Panc1 (cell line): ENCODE results near the gene DAPK2. TPM values are rescaled to one million over a fixed set of nuclear protein-coding genes. Genes with fewer than 3 reads are reported as not detected.

Source experiments
- ATAC-seq: fragments of 200-7000 bp; cut with Tn5 transposase; 2 replicates; pipeline ENCODE4 v1.9.1; 2020; ENCODE audit warnings: mild to moderate bottlenecking, moderate library complexity
- BruUV-seq: library from RNA; stranded (reverse); fragments of 400-500 nt; replicated peaks from 2 replicates; lab custom pipeline; 2021; lab: Mats Ljungman, UMichigan
- CTCF ChIA-PET: fragments of 300-600 bp; sonication (Branson Sonifier 250); formaldehyde crosslinking; loops from one replicate; lab custom pipeline; 2022; ENCODE audit warnings: antibody characterized with exemption; lab: Charles Lee
- POLR2A ChIA-PET: fragments of 300-600 bp; sonication (Branson Sonifier 250); formaldehyde crosslinking; loops from one replicate; lab custom pipeline; 2022; ENCODE audit warnings: antibody characterized with exemption; lab: Charles Lee
- DNase-seq: peaks from one replicate; pipeline ENCODE4 v3.0.0-alpha.2; 2010; ENCODE audit warnings: low read depth, low spot score
- H3K27ac ChIP-seq: 2 replicates; pipeline ENCODE4 v1.5.1; 2011; ENCODE audit warnings: mild to moderate bottlenecking, low read length, inconsistent platforms
- H3K27me3 ChIP-seq: fragments of 200-500 bp; sonication (Bioruptor generic); 2 replicates; pipeline ENCODE4 v1.6.0; 2014; ENCODE audit warnings: low read length, inconsistent platforms; ENCODE audit not compliant: control insufficient read depth, insufficient read depth
- H3K36me3 ChIP-seq: fragments of 200-500 bp; sonication (Bioruptor generic); 2 replicates; pipeline ENCODE4 v1.5.1; 2014; ENCODE audit warnings: inconsistent platforms, mild to moderate bottlenecking, low read length, moderate library complexity; ENCODE audit not compliant: control insufficient read depth, insufficient read depth
- H3K4me1 ChIP-seq: 2 replicates; pipeline ENCODE4 v1.5.1; 2011; ENCODE audit warnings: inconsistent platforms, mild to moderate bottlenecking, low read length, moderate library complexity; ENCODE audit not compliant: control insufficient read depth, insufficient read depth
- H3K4me3 ChIP-seq, 2 experiments: 2 replicates each; pipeline ENCODE4 v1.5.1; 2011 to 2012; ENCODE audit warnings: low read depth in 2 of 2, low read length in 2 of 2, mild to moderate bottlenecking in 2 of 2, inconsistent platforms in 1 of 2, moderate library complexity in 1 of 2
- H3K9me3 ChIP-seq: fragments of 200-500 bp; sonication (Bioruptor generic); 2 replicates; pipeline ENCODE4 v1.5.1; 2014; ENCODE audit warnings: low read depth, mild to moderate bottlenecking, inconsistent platforms, low read length, moderate library complexity; ENCODE audit not compliant: control insufficient read depth, insufficient read depth
- POLR2AphosphoS5 ChIP-seq: IDR thresholded peaks from 2 replicates; pipeline ENCODE4 v1.6.1; 2012; ENCODE audit warnings: mild to moderate bottlenecking, low read depth, low read length, moderate library complexity
- SIN3A ChIP-seq: IDR thresholded peaks from 2 replicates; pipeline ENCODE4 v1.6.1; 2012; ENCODE audit warnings: low read depth, mild to moderate bottlenecking, low read length, moderate library complexity, borderline replicate concordance; ENCODE audit not compliant: insufficient read depth
- TCF7L2 ChIP-seq: IDR thresholded peaks from 2 replicates; pipeline ENCODE4 v1.6.1; 2011; ENCODE audit warnings: mild to moderate bottlenecking, low read depth, low read length, inconsistent platforms
- in situ Hi-C: cut with HindIII; loops from 2 replicates; pipeline ENCODE4 v1.10.0; 2016; ENCODE audit warnings: low sequenced_read_pairs, low pct_unique_long_range_greater_than_20kb
- intact Hi-C: fragments of 100-400 bp; cut with micrococcal nuclease; formaldehyde crosslinking; loops from one replicate; pipeline ENCODE4 v1.10.0; 2022; ENCODE audit not compliant: unreplicated experiment
- total RNA-seq: library from RNA; stranded (reverse); gene quantifications from one replicate; pipeline ENCODE4 v1.2.1, GENCODE V29; 2021; ENCODE audit not compliant: unreplicated experiment
- TF ChIP-seq, protein P1 (sequence below): fragments of 450-650 bp; IDR thresholded peaks from 2 replicates; pipeline ENCODE4 v1.5.1; 2017; ENCODE audit warnings: mild to moderate bottlenecking
- TF ChIP-seq, protein P2 (sequence below), 2 experiments: IDR thresholded peaks; 2 replicates each; pipeline ENCODE4 v1.6.1; 2011 to 2012; ENCODE audit warnings: low read depth in 2 of 2, control low read depth in 1 of 2, low read length in 1 of 2, mild to moderate bottlenecking in 1 of 2, moderate library complexity in 1 of 2; ENCODE audit not compliant: insufficient read depth in 1 of 2

The DAPK2 gene
- total RNA-seq, 1 experiment from 2014 or later = 10.2 TPM

DNA sequence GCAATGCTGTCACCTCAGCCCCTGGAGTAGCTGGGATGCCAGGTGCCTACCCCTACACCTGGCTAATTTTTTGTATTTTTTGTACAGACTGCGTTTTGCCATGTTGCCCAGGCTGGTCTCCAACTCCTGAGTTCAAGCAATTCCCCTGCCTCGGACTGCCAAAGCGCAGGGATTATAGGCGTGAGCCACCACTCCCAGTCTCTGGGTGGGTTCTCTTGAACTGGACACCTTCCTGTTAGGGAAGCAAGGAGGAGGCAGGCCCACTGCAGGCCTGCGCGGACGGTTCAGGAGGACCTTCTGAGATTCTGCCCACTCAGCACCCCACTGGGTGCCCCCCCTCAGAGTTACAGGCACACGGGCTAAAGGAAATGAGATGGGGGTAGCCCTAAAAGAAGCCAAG lies 138.8 kb downstream of the DAPK2 start:
- intact Hi-C loops (no loop called here), in situ Hi-C loops (no loop called here)
- BruUV-seq = no TSS peak
- TF ChIP-seq SIN3A (no peak), TCF7L2 (no peak), POLR2AphosphoS5 (no peak)
- TF ChIP-seq, protein P1, sequence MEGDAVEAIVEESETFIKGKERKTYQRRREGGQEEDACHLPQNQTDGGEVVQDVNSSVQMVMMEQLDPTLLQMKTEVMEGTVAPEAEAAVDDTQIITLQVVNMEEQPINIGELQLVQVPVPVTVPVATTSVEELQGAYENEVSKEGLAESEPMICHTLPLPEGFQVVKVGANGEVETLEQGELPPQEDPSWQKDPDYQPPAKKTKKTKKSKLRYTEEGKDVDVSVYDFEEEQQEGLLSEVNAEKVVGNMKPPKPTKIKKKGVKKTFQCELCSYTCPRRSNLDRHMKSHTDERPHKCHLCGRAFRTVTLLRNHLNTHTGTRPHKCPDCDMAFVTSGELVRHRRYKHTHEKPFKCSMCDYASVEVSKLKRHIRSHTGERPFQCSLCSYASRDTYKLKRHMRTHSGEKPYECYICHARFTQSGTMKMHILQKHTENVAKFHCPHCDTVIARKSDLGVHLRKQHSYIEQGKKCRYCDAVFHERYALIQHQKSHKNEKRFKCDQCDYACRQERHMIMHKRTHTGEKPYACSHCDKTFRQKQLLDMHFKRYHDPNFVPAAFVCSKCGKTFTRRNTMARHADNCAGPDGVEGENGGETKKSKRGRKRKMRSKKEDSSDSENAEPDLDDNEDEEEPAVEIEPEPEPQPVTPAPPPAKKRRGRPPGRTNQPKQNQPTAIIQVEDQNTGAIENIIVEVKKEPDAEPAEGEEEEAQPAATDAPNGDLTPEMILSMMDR = no peak
- TF ChIP-seq, protein P2, sequence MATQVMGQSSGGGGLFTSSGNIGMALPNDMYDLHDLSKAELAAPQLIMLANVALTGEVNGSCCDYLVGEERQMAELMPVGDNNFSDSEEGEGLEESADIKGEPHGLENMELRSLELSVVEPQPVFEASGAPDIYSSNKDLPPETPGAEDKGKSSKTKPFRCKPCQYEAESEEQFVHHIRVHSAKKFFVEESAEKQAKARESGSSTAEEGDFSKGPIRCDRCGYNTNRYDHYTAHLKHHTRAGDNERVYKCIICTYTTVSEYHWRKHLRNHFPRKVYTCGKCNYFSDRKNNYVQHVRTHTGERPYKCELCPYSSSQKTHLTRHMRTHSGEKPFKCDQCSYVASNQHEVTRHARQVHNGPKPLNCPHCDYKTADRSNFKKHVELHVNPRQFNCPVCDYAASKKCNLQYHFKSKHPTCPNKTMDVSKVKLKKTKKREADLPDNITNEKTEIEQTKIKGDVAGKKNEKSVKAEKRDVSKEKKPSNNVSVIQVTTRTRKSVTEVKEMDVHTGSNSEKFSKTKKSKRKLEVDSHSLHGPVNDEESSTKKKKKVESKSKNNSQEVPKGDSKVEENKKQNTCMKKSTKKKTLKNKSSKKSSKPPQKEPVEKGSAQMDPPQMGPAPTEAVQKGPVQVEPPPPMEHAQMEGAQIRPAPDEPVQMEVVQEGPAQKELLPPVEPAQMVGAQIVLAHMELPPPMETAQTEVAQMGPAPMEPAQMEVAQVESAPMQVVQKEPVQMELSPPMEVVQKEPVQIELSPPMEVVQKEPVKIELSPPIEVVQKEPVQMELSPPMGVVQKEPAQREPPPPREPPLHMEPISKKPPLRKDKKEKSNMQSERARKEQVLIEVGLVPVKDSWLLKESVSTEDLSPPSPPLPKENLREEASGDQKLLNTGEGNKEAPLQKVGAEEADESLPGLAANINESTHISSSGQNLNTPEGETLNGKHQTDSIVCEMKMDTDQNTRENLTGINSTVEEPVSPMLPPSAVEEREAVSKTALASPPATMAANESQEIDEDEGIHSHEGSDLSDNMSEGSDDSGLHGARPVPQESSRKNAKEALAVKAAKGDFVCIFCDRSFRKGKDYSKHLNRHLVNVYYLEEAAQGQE (IDR thresholded peaks at IDR 0.05; ENCODE audit: insufficient read depth in 1 of 2, low read depth in 2 of 2, low read length in 1 of 2) = no peak
- no peak for ATAC-seq
- no peaks in the 10 kb centered on the region for H3K36me3 ChIP-seq
- no peaks in the 10 kb centered on the region for H3K27me3 ChIP-seq
- no peaks in the 10 kb centered on the region; the same call in 1 of the 2 replicates for H3K4me1 ChIP-seq
- H3K9me3 ChIP-seq = no peaks in the 10 kb centered on the region
- no peak overlapping the region for H3K4me3 ChIP-seq
- ChIA-PET CTCF (no interaction called here), POLR2A (no interaction called here)
- no peak overlapping the region for H3K27ac ChIP-seq
- no peak for DNase-seq

DNA sequence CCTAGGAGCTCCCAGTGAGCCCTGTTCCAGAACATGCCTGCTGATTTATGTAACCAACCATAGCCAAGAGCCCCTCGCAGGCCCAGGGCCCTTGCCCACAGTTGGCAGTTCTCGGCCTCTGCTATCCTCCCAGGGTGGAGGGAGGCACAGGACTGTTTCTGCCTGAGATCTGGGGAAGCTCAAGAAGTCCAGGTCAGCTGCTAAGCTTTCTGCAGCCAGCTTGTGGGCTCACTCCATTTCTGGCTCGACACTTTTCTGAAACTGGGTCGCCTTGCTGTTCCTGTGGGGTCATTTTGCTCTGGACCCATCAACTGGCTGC lies 140.1 kb downstream of the DAPK2 start:
- H3K4me1 ChIP-seq = no peaks in the 10 kb centered on the region
- ATAC-seq (no peak), DNase-seq (no peak)
- ChIA-PET POLR2A (no interaction called here), CTCF (no interaction called here)
- no peaks in the 10 kb centered on the region for H3K9me3 ChIP-seq
- H3K27me3 ChIP-seq = no peaks in the 10 kb centered on the region
- H3K27ac ChIP-seq = no peak overlapping the region
- no peak overlapping the region for H3K4me3 ChIP-seq
- in situ Hi-C loops = no loop called here
- H3K36me3 ChIP-seq = no peaks in the 10 kb centered on the region
- intact Hi-C loops = no loop called here
- TF ChIP-seq, protein P2 (IDR thresholded peaks at IDR 0.05; ENCODE audit: insufficient read depth in 1 of 2, low read depth in 2 of 2, low read length in 1 of 2) = no peak
- TF ChIP-seq, protein P1 = no peak
- no peak for TF ChIP-seq TCF7L2
- no peak for TF ChIP-seq SIN3A
- no peak for TF ChIP-seq POLR2AphosphoS5
- BruUV-seq = no TSS peak
